HG02852 (cell line): ENCODE results near the gene DNAJA3.
"Not testable (repeated sequence)": the region's sequence is repeated elsewhere in the genome, so short reads cannot be mapped to it uniquely, and the experiment has no call there.

Experiments
- ATAC-seq: cut with Tn5 transposase; IDR thresholded peaks from one replicate; pipeline ENCODE4 v1.9.1; 2021; ENCODE audit warnings: mild to moderate bottlenecking, moderate library complexity; ENCODE audit not compliant: unreplicated experiment

DNAJA3 gene

GRCh38 chr16:4386951-4387565, 38.6 kb upstream of the DNAJA3 start:
- no peak for ATAC-seq

GRCh38 chr16:4387781-4388180, 37.9 kb upstream of the DNAJA3 start:
- no peak for ATAC-seq

DNA sequence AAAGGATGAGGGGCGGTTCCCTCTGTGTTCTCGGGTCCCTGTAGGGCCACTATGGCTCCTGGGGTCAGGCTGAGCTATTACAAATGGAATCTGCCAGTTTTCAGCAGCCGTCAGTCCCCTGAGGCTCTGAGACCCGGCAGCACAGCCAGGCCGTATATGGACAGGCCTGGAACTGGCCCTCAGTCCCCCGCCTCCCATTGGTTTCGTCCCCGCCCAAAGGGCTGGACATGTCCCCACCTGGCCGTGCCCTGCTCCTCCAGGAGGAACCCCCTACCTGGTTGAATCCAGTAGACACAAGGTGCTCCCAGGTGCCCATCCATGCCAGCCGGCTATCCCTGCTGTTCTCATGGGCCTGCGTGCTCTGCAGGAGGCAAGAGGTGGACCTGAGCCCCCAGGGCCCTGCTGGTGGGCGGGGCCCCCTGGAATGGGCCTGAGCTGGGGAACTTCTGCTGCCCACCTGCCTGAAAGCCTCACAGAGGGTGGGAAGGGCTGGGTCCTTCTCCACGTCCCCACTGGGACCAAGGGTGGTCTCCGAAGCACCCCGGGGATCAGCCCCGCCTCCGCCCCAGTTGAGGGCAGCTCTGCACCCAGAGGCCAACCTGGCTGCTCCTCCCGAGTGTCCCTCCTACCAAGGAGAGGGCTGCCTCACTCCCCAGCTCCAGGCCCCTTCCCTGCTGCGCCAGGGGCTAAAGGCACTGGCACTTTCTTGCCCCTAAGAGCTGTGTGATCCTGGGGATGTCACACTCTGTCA, 37.2 kb upstream of the DNAJA3 start:
- ATAC-seq: no peak

GRCh38 chr16:4389051-4389955, 36.4 kb upstream of the DNAJA3 start:
- no peak for ATAC-seq

DNA sequence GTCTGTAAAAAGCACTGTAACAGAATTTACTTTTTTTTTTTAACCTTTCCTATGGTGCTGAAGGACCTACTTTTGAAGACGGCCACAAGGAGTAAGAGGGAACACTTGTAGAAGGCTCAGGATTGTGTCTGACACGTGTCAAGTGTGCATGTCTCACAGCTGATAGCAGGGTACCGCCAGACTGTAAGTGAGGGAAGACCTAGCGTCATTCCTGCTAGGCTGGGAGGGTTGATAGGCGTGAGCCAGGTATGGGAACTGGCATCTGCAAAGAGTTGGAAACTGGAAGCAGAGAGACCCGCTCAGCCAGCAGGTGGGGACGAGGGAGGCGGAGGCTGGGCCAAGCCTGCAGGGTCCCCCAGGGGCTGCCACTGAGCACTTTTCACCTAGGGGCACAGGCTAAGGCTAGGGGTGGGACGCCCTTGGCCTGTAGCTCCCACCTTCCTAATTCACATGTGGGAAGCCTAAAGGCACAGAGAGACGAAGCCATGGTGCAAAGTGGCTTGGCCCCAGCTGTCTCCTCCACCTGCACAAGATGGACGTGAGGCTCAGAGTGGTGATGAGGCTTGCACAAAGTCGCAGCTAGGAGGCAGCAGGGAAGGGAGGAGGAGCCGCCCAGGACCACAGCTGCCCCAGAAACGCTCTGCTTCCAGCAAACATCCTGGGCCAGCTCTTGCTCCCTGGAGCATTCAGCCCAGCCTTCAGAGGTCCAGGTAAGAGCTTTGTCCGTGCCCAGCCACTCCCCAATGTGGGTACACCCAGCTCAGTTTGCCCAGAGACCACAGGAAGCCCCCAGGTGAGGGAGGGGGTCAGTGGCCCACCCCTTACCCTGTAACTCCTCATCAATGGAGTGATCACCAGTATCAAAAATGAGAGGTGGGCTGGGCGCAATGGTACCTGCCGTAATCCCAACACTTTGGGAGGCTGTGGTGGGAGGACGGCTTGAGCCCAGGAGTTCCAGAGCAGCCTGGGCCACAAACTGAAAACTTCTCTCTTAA, 35.1 kb upstream of the DNAJA3 start:
- ATAC-seq: no peak

DNA sequence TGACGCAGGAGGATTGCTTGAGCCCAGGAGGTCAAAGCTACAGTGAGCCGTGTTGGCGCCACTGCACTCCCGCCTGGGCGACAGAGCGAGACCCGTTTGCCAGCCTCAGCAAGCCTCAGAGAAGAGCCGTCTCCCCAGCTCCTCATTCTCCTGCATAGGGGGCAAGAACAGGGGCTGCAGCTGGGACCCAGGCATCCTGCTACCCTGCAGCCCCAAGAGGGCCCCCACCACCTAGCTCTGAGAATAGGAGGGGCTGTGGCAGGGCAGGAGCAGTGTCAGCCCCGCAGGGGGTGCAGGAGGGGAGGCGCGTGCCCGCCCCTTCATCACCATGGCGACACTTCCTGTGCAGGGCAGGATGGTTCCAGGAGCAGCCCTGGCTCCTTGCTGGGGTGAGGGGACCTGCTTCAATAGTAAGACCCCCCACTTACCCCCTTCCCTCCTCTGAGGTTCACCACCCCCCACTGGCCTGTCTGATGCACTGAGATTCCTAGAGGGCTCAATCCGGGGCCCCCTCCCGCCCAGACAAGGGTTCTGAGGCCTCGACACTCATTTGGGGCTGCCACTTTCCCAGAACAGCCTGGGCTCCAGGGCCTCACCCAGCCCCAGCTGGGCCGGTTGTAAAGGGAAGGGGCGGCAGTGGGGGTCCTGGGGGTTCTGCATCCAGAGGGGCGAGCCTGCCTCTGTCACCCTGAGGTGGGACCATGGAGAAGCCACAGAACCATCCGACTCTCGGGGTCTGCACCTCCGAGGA, 33.9 kb upstream of the DNAJA3 start:
- ATAC-seq: no peak

DNA sequence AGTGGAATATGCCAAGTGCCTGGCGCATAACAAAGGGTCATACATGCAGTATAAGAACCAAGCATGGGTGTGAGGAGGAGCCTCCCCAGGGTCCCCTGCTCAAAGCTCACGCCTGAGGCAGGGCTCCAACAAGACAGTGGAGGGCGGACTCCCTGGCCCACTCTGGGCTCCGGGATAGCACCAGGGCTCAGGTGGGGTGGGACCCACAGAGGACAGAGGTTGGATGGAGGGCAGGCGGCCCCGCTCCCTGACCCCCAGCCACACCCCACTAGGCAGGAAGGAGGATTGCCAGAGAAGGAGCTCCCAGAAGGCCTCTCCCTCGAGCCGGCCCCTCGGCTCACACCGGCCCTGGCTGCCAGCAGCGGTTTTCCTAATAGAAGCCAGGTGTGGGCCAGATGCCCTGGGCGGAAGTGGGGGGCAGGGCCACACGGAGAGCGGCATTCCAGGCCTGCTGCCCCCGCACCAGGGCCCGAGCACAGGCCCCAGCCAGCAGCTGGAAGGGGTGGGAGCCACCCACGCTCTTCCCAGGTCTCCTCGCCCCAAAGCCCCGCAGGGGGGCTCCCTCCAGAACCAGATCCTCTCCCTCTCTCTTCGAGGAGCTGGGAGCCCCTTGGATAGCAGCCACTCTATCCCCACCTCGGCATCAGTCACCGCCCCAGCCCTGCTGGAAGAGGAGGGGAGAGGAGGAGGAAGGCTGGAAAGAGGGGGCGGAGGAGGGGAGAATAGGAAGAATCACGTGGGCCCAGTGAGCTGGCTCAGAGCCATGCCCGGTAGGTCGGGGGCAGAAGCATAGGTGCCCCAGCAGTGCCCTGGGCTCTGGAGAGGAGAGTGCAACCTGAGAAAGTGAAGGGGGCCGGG, 33.1 kb upstream of the DNAJA3 start:
- no peak for ATAC-seq

DNA sequence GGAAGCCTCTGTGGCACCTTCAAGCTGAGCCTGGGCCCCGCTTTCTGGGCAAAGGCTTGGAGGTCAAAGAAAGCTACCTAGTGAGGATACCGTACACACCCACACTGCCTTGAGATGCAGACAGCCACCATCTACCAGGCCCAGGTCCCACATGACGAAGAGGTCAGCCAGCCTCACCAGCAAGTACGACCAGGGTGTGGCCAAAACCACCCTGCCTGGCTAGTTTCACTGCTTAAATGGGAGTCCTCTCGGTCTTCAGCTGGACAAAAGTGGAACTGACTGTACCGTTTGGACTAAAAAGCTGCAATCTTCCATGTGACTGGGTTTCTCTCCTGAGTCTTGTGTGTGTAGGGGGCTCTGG, 32.4 kb upstream of the DNAJA3 start:
- ATAC-seq: no peak

GRCh38 chr16:4393850-4394249, 31.8 kb upstream of the DNAJA3 start:
- ATAC-seq: not testable (repeated sequence)

DNA sequence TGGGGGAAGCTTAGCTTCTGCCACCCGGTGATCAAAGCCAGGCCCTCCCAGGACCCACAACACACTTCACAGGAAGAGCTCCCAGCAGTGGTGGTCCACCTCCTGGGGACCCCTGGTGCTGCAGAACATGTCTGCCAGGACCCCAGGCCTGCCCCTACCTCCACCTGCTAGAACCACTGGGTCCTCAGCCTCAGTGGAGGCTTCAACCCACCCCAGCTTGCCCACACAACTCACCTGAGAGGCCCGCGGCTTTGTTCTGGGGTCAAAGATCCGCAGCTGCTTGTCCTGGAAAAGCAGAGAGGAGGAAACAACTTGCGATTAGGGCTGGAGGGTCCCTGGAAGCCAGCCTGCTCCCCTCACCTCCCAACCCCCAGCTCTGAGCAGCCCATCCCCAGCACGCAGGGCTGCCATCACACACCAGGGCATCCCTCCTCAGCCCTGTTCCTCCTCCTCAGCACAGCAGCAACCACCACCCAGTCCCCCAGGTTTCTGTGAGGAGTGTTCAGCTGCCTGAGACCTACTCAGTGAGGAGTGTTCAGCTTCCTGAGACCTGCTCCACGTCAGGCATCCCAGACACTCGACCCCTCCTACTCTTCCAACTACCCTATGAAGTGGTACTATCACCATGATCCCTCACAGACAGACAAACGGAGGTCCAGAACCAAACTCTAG, 30.5 kb upstream of the DNAJA3 start:
- no peak for ATAC-seq

GRCh38 chr16:4399001-4399730, 26.5 kb upstream of the DNAJA3 start:
- ATAC-seq: no peak

DNA sequence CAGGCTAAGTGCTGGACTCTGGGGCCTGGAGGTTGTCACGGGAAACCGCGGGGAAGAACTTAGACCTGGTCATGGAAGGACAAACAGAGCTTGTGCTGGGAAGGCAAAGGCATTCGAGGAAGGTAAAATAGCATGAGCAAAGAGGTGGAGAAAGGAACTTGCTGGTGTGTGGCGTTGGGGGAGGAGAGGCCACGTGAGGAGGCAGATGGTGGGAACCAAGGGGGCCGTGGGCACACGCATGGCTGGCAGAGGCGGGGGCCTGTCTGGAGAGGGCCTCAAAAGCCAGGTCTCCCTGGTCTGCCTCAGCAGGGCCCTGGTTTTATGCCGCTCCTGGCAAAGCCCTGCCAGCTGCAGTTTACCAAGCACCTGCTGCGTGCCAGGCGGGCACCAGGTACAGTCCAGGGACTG, 24.6 kb upstream of the DNAJA3 start:
- no peak for ATAC-seq

GRCh38 chr16:4401510-4401909, 24.2 kb upstream of the DNAJA3 start:
- no peak for ATAC-seq

DNA sequence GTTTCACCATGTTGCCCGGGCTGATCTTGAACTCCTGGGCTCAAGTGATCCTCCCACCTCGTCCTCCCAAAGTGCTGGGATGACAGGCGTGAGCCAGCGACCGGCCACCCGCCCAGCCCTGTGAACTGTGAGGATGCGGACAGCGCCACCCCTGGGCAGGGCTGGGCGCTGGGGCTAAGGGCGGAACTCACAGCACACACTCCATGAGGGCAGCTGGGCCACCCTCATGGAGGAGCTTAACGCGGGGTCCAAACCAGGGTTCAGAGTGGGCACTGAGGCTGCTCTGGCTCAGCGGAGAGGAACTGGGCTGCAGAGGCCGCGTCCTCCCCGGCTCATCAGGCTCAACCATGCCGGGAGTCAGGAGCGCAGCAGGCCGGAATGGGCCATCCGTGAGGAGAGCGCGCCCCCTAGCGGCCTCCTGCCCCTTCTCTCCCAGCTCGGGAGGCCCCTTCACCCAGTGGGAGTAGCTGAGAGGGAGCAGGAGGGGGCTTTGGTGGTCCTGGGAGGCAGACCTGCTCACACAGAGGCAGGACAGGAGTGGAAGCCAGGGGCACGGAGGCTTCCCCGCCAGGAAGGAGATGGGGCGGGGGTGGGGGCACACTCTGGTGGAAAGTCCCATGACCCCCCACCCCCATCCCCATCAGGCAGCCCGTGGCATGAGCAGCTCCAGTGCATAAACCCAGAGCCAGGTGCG, 23.1 kb upstream of the DNAJA3 start:
- ATAC-seq: no peak

GRCh38 chr16:4403133-4403949, 22.3 kb upstream of the DNAJA3 start:
- no peak for ATAC-seq

DNA sequence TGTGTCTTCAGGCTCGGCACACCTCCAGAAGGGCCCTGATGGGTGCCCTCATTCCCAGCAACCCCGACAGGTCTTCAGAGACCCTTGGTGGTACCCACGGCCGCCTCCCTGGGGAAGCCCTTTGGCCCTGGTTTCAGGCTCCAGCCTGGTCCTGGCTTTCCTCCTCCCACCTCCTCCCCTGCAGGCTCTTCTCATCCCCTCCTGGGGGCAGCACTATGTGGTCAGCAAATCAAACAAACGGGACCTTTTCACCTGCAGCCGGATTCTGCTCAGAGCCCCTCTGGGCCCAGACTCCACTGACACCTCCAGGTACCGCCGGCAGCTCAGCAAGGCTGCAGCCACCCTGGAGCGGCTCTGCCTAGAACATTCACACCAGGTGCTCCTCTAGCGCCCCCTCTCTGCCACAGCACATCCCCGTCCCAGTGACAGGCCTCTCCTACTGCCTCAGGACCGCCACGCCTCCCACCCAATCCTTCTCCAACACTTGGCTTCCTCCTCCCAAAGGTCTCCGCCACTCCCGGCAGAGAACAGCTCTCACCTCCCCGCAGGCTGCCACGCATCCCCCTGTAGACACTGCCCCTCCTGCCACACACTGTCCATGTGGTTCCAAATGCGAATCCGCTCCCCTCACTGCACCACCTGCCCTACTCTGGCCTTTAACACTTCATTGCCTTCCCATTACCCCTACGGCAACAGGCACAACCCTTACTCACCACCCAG, 21.3 kb upstream of the DNAJA3 start:
- ATAC-seq: no peak
